ENCODE data around the gene IGSF23. TPM values are rescaled to one million over a fixed set of nuclear protein-coding genes. Genes with fewer than 3 reads are reported as not detected.

Gene IGSF23
- total and polyA plus RNA-seq, 2 of the 13 experiments (the other 11 are each of a cell fraction or from before 2014, with no cell fraction given) = 2.3 to 8.8 TPM

GRCh38 chr19:44666852-44667556 lies 53.6 kb downstream of the IGSF23 start:
- Histone ChIP-seq H3K4me1 (ENCODE audit: insufficient read depth, low read length) (peaks cover 7% of the 10 kb centered on the region), H3K27me3 (ENCODE audit: control insufficient read depth in 1 of 2, insufficient read depth in 2 of 2, low read length in 2 of 2) (no peaks in the 10 kb centered on the region), H3K27ac (ENCODE audit: extremely low read length, insufficient read depth, low read length) (no peak overlapping the region), H3K36me3 (replicated peaks in 1 of 2; ENCODE audit: control insufficient read depth in 1 of 2, insufficient read depth in 2 of 2, low read length in 2 of 2) (peaks cover 6 to 15% of the 10 kb centered on the region in 2 experiments), H3K79me2 (ENCODE audit: insufficient read depth, low read length) (no peaks in the 10 kb centered on the region), H3K9me3 (ENCODE audit: low read length) (no peaks in the 10 kb centered on the region), H3K4me3 (replicated peaks in 1 of 3; ENCODE audit: insufficient read depth in 1 of 3, low read depth in 2 of 3, low read length in 3 of 3) (no peak overlapping the region), H2AFZ (ENCODE audit: low read length) (no peak overlapping the region), H3K9ac (ENCODE audit: insufficient read depth, low read depth, low read length) (no peak overlapping the region), H4K20me1 (ENCODE audit: insufficient read depth, low read length) (no peaks in the 10 kb centered on the region), H3K4me2 (ENCODE audit: low read depth, low read length) (no peak overlapping the region)
- POLR2A ChIA-PET = no interaction called here
- intact Hi-C loops (cut with micrococcal nuclease; ENCODE audit: unreplicated experiment) (no loop called here), in situ Hi-C loops (cut with HindIII; ENCODE audit: extremely low pct_ligation_motif_present, low pct_unique_long_range_greater_than_20kb) (no loop called here)
- WGBS (ENCODE audit: low lambda C conversion rate) = 82% methylated on average over 7 of the region's 7 CpGs
- CTCF ChIA-PET (ENCODE audit: low intra/inter-chr PET ratio, low total read pairs) = no interaction called here
- FAIRE-seq (no peak), DNase-seq (ENCODE audit: low spot score) (no peak), ATAC-seq (peak; percentile 43)
- TSS peak; percentile 15 for BruUV-seq (replicated peaks)
- TF ChIP-seq ZNF780A (CRISPR knock-in tag; IDR thresholded peaks at IDR 0.05) (no peak), ZBTB2 (CRISPR knock-in tag; IDR thresholded peaks at IDR 0.05; ENCODE audit: low read depth) (no peak), MLX (CRISPR knock-in tag; IDR thresholded peaks at IDR 0.05) (no peak), ZNF362 (CRISPR knock-in tag; IDR thresholded peaks at IDR 0.05; ENCODE audit: borderline replicate concordance) (no peak), CEBPB (IDR thresholded peaks at IDR 0.05; ENCODE audit: borderline replicate concordance, low read depth, low read length) (no peak), ZNF101 (CRISPR knock-in tag; IDR thresholded peaks at IDR 0.05; ENCODE audit: borderline replicate concordance, low read depth) (no peak), THAP7 (CRISPR knock-in tag; IDR thresholded peaks at IDR 0.05) (no peak), PREB (CRISPR knock-in tag; IDR thresholded peaks at IDR 0.05) (no peak), ZNF629 (CRISPR knock-in tag; conservative IDR thresholded peaks at IDR 0.05) (0 out of 2 replicates have a peak, but pooled peaks have one; percentile 31), ZNF205 (CRISPR knock-in tag; IDR thresholded peaks at IDR 0.05) (no peak), STAT5B (CRISPR knock-in tag; IDR thresholded peaks at IDR 0.05) (no peak), ZNF766 (CRISPR knock-in tag; IDR thresholded peaks at IDR 0.05; ENCODE audit: borderline replicate concordance) (no peak), KLF16 (CRISPR knock-in tag; IDR thresholded peaks at IDR 0.05) (no peak), ZNF18 (CRISPR knock-in tag; IDR thresholded peaks at IDR 0.05; ENCODE audit: insufficient replicate concordance) (no peak), AGO2 (optimal IDR thresholded peaks at IDR 0.05; ENCODE audit: low read depth, low read length) (peak; percentile 30), ZC3H13 (CRISPR knock-in tag; IDR thresholded peaks at IDR 0.05) (0 out of 2 replicates have a peak, but pooled peaks have one; percentile 28)
